Raji (cell line): ENCODE measurements around the gene LARGE1.

ENCODE experiments used
- POLR2A ChIP-seq: IDR thresholded peaks from 2 replicates; pipeline ENCODE4 v1.6.1; 2011; ENCODE audit warnings: low read depth, low read length, control low read depth; ENCODE audit not compliant: insufficient read depth

LARGE1 gene

DNA sequence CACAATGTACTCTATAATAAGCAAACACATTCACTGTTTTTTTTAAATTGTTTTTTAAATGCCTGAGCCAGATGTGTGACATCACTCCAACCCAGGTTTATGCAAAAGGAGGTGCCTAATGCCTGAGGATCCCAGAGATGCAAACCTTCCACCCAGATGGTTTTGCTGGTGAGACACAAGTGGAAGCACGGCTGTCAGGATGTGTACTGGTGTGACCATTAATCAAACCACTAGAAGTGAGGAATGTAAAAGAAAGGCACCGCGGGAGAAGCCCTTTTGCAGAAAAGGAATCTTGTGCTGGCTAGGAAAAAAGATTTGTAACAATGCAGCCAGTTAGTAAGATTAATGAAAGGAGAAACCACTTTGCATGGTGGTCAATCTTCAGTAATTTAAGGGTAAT, 407.4 kb downstream of the LARGE1 start:
- no peak for TF ChIP-seq POLR2A

DNA sequence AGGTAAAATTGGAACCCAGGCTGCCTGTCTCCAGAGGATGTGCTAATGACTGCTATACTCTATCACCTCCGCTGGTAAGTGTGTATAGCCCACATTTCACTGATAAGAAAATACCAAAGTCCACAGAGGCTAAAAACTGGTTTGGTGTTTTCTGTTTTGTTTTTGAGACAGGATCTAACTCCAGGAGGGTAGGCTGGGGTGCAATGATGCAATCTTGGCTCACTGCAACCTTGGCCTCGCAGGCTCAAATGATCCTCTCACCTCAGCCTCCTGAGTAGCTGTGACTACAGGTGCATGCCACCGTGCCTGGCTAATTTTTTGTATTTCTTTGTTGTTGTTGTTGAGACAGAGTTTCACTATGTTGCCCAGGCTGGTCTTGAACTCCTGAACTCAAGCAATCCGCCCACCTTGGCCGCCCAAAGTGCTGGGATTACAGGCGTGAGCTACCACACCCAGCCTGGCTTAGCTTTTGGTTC, 409.8 kb downstream of the LARGE1 start:
- no peak for TF ChIP-seq POLR2A

DNA sequence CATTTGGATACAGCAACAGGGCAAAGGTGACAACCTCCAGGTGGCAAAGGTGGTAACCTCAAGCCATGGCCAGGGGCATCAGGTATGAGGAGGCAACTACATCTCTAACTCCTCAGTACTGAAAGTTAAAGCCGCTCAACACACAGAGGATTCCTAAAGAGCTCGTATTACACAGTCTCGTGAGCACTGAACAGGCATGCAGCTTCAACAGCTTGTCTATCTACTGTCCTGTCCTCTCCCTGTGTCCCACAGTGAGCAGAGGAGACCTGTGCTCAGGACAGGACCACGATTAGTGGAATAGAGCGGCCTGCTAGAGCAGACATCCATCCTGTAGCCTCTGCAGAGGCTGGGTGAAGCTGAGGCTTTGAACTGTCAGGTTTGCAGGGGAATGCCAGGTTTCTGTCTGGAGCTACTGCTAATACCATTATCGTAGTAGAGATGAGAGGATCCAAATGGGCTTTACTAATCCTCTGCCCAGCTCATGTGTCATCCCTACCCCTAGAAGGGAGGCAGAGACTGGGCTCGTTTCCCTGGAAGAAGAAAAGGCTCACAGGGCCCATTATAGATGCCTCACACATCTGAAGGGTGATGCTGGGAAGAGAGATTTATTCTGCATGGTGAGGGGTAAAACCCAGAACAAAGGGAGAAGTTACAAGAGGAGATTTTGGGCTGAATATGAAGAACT, 415.2 kb downstream of the LARGE1 start:
- TF ChIP-seq POLR2A = no peak

DNA sequence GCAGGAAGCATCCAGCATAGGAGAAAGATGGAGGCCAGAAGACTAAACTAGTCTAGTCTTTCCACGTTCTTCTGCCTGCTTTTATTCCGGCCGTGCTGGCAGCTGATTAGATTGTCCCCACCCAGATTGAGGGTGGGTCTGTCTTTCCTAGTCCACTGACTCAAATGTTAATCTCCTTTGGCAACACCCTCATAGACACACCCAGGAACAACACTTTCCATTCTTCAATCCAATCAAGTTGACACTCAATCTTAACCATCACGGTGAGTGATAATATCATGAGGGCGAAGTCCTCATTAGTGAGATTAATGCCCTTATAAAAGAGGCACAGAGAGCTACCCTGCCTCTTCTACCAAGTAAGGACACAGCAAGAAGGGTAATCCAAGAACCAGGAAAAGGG, 424.2 kb downstream of the LARGE1 start:
- TF ChIP-seq POLR2A = no peak

DNA sequence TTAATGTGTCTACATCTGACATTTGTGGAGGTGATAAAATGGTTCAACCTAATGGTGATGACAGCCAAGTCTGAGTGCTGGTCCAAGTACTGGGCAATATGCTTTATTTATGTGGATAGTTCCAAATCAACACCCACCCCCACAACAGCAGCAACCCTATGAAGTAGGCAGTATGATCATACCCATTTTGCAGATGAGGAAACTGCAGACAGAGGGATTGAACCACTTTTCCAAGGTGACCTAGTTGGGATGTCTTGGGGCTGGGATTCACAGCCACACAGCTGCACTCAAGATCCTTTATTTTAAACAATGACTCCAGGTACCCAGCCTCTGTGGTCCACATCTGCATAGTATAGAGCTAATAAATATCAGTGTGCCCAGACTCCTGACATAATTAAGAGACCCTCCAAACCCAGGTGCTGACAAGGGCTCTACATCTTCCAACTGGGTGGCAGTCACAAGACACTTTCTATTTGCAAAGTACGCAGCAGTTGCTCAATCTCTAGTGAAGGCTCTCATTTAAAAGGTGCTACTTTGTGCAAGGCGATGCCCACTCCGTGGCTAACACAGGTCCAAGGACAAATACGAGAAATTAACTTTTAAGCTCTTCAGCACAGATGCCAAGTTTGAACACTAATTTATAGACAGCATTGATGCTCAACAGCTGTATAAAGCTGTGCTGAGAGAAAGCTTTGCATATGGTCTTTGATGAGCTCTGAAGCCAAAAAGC, 426.6 kb downstream of the LARGE1 start:
- no peak for TF ChIP-seq POLR2A

DNA sequence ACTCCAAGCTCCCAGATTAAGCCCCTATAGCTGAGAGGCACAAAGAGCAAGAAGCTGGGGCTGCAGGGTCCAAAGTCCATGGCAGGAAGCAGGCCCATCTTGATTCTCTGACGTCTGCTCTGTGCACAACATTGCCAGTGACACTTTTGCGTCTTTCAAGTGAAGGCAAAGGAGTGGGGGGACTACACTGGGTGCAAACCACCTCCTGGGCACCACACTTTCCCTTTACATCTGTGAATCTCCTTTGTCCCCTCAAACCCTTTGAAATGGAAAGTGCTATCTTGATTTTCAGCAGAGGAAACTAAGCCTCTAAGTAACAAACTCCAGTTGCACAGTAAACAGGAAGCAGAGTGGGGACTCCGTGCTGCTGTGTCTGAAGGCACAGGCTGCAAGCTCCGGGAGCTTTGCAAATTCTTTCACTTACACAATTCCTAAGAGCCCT, 428.0 kb downstream of the LARGE1 start:
- no peak for TF ChIP-seq POLR2A

DNA sequence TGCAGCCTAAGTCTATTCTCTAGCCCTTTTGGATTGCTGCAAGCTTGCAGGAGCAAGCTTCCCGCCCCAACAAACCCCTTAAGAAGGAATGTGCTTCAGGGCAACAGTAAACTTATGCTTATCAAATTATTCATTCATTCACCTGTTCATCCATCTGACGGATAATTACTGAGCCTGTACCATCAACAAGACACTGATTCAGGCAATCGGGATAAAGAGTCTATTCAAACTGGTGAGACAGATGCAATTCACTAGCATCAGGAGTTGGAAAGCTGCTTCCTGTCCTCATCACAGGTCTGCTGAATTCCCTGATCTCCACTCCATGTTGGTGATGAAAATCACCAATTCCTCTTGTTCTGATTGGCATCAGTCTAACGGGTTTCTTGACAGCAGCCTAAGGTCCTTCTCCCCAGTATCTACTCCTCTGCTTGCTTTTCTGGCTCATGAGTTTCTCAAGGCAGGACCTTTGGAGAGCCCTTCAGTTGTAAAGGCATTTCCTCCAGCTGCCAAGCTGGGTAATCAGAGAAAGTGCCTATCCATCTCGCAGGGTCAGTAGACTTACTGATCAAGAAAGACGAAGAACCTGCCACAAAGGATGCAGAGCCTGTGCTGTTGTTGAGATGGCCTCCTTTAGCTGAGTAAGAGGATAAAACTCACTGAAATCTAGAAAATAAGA, 433.1 kb downstream of the LARGE1 start:
- no peak for TF ChIP-seq POLR2A

DNA sequence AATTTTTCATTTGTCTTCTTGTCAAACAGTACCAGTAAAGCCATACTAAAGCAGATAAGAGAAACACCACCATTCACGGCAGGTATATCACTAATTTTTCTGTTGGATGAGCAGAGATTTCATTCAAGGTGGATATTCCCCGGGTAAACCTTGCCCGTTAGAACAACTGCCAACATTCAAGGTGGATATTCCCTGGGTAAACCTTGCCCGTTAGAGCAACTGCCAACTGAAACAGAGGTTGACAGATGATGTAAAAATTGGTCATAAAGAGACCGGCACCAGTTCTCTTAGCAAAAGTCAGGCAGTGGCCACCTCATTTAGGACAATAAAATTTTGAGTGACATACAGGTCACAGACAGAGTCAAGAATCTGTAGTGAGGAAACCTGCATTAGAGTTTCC, 438.7 kb downstream of the LARGE1 start:
- no peak for TF ChIP-seq POLR2A

DNA sequence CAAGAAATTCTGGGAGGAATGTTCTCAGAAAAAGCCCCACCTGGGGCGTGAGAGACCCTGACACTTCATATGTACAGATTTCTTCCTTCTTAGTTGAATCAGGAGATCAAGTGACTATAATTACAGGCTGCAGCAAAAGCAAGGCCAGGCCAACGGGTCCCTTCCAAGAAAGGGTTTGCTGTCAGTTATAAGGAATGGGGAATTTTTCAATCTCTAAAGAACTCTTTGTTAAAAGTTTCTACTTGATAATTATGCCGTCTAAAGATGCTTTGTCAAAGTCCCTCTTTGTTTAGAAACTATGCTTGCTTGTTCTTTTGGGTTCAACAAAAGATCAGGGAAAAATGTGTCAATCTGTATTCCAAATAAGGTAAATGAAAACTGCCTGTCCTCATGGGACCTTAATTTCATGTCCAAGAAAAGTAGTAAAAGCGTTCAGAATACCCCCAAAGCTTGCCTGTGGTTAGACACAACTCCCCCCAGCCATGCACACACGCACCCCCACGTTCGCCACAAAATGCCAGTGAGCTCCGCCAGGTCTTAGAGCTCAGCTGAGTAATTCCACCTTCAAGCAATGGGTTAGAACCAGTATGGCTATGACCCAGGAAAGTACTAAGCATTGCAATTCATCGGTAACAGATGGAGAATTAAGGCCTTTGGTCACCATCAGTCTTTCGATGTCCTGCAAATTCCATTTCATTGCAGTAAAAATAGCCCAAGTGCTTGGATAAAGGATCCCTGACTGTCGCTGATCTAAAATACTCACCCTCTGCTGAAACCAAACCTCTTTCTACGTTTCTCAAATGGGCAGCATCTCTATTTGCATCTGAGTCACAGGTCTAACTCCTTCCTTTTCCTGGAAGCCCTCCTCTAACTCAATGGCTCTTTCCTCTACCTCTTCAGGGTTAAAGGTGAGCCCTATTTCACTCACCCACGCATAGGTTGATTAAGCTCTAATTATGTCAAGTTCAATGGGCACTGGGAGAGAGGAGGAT, 442.9 kb downstream of the LARGE1 start:
- TF ChIP-seq POLR2A = no peak

DNA sequence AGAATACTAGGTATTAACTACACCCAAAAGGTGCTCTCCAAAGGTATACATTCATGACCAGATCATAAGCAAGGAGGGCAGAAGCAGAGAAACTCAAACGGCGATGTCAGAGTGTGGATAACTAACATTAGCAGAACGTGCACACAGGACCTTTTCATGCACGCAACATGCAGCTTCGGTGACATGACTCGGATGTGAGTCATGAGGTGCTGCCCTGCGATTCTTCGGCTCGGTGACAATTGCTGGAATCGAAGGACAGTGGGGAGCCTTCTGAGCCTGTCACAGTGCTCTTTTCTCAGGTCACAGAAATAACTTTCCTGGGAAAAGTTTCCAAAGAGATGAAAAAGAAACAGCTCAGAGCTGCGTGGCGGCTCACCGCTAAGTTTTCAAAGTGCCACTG, 443.6 kb downstream of the LARGE1 start:
- no peak for TF ChIP-seq POLR2A

DNA sequence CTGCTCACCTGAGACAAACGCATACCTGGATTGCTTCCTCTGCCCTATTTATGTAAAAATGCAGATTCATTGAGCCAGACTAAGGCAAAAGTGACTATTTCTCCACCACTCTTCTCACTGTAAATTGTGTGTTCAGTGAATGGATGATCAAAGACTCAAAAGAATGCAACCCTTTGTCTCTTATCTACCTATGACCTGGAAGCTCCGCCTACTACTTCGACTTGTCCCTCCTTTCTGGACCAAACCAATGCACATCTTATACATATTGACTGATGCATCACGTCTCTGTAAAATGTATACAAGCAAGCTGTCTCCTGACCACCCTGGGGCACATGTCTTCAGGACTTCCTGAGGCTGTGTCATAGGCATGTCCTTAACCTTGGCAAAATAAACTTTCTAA, 444.1 kb downstream of the LARGE1 start:
- TF ChIP-seq POLR2A = no peak

DNA sequence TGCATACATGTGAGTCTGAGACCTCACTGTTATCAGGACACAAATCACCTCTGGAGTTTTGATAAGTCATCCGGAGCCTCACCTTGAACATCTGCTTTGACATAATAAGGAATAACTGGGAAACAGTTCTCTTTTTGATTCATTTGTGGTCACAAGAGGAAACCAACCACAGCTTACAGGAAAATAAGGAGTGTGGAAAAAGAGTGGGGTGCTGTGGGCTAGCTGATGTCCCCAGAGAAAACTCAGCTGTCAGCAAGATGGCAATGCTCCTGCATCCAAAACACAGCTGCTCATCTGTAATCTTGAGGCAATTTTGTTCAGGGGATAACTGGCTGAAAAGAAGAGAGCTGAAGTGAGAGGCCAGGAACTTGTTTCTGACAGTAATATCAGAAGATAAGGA, 445.7 kb downstream of the LARGE1 start:
- TF ChIP-seq POLR2A = no peak

DNA sequence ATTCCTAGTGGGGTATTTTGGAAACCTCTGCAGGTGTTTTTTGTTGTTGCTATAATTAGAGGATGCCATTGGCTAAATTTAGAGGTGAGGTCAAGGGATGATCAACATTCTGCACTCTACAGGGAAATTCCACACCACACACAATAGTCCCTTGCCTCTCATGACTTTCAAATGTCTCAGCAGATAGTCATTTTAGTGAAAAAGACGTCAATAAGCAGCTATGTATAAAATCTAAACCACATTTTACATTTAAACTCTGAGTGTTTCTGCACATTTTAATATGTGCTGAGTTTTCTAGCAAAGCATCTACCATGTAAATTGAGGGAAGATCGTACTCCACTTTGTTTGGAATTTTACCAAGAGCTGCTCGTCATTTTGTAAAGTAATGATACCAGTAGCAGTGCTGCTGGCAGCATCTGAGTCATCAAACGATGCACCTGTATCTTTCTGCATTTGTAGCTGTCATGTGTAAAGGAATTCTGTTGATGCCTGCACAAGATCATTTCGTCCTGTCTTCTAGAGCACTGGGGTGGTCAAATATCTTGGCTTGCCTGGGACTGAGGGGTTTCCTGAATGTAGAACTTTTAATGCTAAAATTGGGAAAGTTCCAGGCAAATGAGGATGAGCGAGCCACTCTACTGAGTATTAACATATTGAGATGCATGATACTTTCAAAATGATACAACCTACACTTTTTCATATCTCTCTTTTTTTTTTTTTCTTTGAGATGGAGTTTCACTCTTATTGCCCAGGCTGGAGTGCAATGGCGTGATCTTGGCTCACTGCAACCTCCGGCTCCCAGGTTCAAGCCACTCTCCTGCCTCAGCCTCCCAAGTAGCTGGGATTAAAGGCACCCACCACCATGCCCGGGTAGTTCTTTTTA, 447.6 kb downstream of the LARGE1 start:
- TF ChIP-seq POLR2A = no peak

DNA sequence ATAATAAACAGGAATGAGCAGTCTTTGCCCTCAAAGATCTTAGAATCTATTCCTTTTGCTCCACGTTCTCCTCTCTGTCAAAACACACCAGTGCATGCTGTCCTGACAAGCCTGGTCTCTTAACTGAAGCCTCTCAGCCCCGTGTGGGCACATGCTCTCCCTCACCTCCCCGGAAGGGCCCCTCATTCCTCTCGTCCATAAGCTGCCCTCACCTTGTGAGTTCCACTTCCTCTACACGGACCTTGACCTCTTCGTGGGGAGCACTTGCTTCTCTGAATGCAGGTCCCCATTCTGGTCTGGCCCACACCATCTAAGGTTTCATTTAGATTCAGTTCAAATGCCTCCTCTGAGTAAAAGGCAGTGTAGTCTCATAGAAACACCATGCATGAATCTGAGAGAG, 449.8 kb downstream of the LARGE1 start:
- TF ChIP-seq POLR2A = no peak
